ENCODE data around the gene FAM151B.

DNA sequence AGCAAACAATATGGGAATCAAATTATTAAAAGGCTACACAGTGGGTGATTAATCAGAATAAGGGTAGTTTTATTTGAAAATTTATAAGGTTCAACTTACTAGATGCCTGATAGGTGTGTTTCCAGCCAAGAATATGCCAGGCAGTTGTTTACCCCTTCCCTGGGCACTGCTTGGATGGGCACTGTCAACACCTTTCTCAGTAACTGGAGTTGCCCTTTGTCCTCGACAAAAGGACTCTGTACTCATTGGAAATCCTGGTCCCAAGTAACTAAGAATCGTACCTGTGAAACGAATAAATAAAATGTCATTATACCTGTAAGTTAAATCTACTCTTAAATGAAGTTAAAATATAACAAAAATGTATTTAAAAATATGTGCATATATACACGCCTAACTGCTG is 67.2 kb downstream of the FAM151B start:
- TF ChIP-seq, protein P1, sequence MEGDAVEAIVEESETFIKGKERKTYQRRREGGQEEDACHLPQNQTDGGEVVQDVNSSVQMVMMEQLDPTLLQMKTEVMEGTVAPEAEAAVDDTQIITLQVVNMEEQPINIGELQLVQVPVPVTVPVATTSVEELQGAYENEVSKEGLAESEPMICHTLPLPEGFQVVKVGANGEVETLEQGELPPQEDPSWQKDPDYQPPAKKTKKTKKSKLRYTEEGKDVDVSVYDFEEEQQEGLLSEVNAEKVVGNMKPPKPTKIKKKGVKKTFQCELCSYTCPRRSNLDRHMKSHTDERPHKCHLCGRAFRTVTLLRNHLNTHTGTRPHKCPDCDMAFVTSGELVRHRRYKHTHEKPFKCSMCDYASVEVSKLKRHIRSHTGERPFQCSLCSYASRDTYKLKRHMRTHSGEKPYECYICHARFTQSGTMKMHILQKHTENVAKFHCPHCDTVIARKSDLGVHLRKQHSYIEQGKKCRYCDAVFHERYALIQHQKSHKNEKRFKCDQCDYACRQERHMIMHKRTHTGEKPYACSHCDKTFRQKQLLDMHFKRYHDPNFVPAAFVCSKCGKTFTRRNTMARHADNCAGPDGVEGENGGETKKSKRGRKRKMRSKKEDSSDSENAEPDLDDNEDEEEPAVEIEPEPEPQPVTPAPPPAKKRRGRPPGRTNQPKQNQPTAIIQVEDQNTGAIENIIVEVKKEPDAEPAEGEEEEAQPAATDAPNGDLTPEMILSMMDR (IDR thresholded peaks at IDR 0.05; ENCODE audit: low read depth, low read length), result no peak
- TF ChIP-seq EZH2phosphoT487 (IDR thresholded peaks at IDR 0.05; ENCODE audit: low read depth), result no peak

Data from OCI-LY3 (cell line).